GM23248 (cell line): ENCODE data around the gene FAM111A.

Experiments
- EZH2 ChIP-seq: fragments of 200-600 bp; sonication (generic); IDR thresholded peaks from 2 replicates; pipeline ENCODE4 v1.6.1; 2018; ENCODE audit warnings: antibody characterized with exemption, mild to moderate bottlenecking; ENCODE audit not compliant: insufficient read depth, poor library complexity, severe bottlenecking
- EZH2phosphoT487 ChIP-seq: fragments of 200-600 bp; sonication (generic); IDR thresholded peaks from 2 replicates; pipeline ENCODE4 v1.6.1; 2018; ENCODE audit warnings: antibody characterized with exemption, moderate library complexity, mild to moderate bottlenecking, low read depth; ENCODE audit not compliant: insufficient read depth

- TF ChIP-seq EZH2phosphoT487 (no peak), EZH2 (no peak)
Observed at GRCh38 chr11:59164028-59164427, 21.4 kb downstream of the FAM111A start.
